LNCaP clone FGC (cell line): ENCODE data around the gene CCDC39.
A peak's percentile ranks its signal among the peaks of the same experiment; 100 is the strongest.

Source experiments
- DNase-seq: peaks from one replicate; pipeline ENCODE4 v3.0.0-alpha.2; 2011; ENCODE audit warnings: low read depth
- H3K4me3 ChIP-seq: 2 replicates; pipeline ENCODE4 v1.5.1; 2011; ENCODE audit warnings: mild to moderate bottlenecking, low read depth, low read length, control low read depth
- CTCF ChIP-seq: IDR thresholded peaks from 2 replicates; pipeline ENCODE4 v1.5.1; 2012; ENCODE audit warnings: mild to moderate bottlenecking; ENCODE audit not compliant: control insufficient read depth, insufficient read depth; ENCODE audit errors: extremely low read depth

CCDC39 gene

DNA sequence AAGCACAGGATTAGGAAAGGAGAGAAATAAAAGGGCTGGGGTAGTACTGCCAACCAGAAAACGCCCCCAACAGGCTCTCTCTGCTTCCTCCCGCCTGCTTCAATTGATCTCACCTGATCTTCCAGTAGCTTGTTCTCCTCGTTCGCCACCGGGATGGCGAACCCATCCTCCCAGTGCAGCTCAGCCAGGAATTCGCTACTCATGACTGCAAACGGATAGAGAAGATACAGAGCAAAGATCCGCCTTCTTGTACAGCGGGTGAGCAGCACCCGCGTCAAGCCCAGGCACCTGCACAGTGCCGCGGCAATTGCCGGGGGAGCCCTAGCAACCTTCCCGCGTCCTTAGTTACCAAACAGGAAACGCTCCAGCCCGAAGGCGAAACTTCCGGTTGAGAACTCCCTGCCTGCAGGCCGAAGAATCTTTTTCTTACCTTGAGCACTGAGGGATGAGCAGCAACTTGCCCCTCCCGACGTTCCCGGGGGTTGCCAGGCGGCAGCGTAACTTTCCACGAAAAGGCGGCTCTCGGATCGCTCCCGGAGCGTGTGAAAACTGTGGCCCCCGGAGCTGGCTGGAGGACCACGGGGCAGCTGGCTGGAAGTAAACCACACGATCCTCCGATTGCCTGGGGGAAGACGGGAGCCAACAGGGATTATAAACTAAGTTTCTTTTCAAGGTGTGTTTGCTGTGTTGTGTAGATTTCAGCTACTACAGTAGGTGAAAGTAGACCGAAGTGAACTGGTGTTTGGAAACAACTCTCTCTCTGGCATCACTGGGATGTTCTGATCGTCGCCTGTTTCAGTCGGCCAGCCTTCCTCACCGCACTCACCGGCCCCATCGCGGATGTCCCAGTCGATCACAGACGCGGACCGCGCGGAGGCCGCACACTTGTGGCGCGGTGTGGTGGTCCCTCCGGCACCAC lies at the start of gene CCDC39:
Gene CCDC39 (minus strand): TSS at position 312 of the 919 bp plus-strand sequence. CDS start 109 bp downstream, at position 203.
- H3K4me3 ChIP-seq, result peak within 1 kb of the TSS; percentile 56
- no peak for TF ChIP-seq CTCF
- peak; percentile 28 for DNase-seq

DNA sequence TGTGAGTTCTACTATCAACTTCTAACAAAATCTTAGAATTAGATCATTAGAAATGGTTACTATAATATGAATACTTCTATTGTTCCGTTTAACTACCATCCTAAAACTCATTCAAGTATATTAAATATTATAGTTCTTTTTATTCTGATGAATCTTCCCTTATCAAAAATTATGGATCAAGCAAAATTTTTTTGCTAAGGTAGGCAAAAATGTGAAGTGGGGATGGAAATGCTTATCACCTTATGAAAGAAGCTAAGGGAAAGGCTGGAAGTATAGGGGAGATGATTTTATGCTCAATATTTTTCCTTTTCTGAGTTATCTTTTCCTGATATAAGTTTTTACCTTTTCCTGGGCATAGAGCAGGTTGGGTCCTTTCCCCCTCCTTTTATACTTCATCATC lies 40.7 kb upstream of the CCDC39 start:
- no peak for TF ChIP-seq CTCF
- H3K4me3 ChIP-seq, result no peak overlapping the region
- DNase-seq, result no peak

DNA sequence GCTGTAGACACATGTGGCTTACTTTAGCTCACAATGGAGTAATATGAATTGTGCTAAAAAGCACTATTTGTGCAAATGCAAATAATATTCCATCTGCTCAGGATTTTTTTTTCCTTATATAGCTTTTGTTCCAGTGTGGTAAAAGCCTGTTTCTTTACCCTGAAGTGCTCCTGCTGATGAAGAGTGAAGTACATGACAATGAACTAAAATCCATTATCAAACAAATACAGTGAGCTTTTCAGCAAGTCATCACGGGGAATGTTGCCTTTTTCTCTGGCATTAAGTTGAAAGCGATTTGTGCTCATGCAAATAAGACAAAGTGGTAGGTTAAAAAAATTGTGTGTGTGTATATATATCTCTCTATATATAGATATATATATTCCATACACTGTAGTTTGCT lies 28.6 kb upstream of the CCDC39 start:
- no peak for DNase-seq
- TF ChIP-seq CTCF, result no peak

GRCh38 chr3:180705619-180706018 lies 26.3 kb upstream of the CCDC39 start:
- no peak for DNase-seq
- H3K4me3 ChIP-seq, result no peak overlapping the region
- no peak for TF ChIP-seq CTCF

More for the DNA sequence above, 28.6 kb upstream of the CCDC39 start:
- H3K4me3 ChIP-seq, result no peak overlapping the region

DNA sequence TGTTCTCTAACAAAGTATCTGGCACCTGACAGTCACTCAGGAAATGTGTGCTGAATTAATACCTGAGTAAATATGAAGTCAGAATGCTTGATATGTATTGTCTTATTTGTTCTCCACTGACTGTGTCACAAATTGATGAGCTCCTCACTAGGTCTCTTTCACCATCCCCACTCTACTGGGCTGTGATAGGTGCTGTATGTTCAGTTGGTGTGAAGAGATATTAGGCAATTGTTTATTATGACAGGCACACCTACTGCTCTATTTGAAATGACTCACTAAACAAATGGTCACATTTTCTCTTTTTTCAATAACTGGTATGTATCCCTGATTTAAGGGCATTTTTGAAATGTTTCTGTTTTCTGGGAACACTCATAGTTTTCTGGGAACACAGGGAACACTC lies 25.2 kb upstream of the CCDC39 start:
- no peak overlapping the region for H3K4me3 ChIP-seq
- no peak for TF ChIP-seq CTCF
- no peak for DNase-seq

- no peak for TF ChIP-seq CTCF
- no peak overlapping the region for H3K4me3 ChIP-seq
- no peak for DNase-seq
Measured at GRCh38 chr3:180700941-180701340, 21.7 kb upstream of the CCDC39 start.
